Lower leg skin (tissue), 4 donors: ENCODE measurements around the gene ASIC1. TPM values are rescaled to one million over a fixed set of nuclear protein-coding genes. Genes with fewer than 3 reads are reported as not detected.

ENCODE experiments used
- DNase-seq, 2 donors: peaks; one replicate each; pipeline ENCODE4 v3.0.0-alpha.2; 2019; ENCODE audit warnings: low spot score in 2 of 2
- H3K4me3 ChIP-seq: fragments of 200-600 bp; sonication (generic); 2 replicates; pipeline ENCODE4 v1.5.1; 2017; ENCODE audit warnings: mild to moderate bottlenecking, low read depth; ENCODE audit not compliant: poor library complexity, severe bottlenecking
- POLR2A ChIP-seq, 2 donors: fragments of 450-650 bp; IDR thresholded peaks; one replicate each; pipeline ENCODE4 v1.6.1; 2016 to 2017; ENCODE audit warnings: antibody characterized with exemption in 2 of 2, mild to moderate bottlenecking in 1 of 2, moderate library complexity in 1 of 2
- WGBS, 2 donors: methylation state at CpG; one replicate each; pipeline ENCODE4 v1.1.5; 2018; 5-methylcytosine and 5-hydroxymethylcytosine counted together
- intact Hi-C: fragments of 100-400 bp; cut with DNase I; formaldehyde crosslinking; loops from one replicate; pipeline ENCODE4 v1.15.0; 2023; ENCODE audit warnings: low total_unique reads
- total RNA-seq, 4 donors: library from RNA; depleted of rRNA; stranded (reverse); fragments of >200 nt; gene quantifications; one replicate each; pipeline ENCODE4 v1.1.0, GENCODE V29; 2016
- TF ChIP-seq, protein P1 (sequence below), 3 donors: fragments of 450-650 bp; IDR thresholded peaks; one replicate each; pipeline ENCODE4 v1.5.1; 2016; ENCODE audit warnings: antibody characterized with exemption in 3 of 3, mild to moderate bottlenecking in 3 of 3, moderate library complexity in 2 of 3

The ASIC1 gene
- total RNA-seq, 4 donors from 2014 or later, result 0.25 to 1.4 (median 0.42) TPM

DNA sequence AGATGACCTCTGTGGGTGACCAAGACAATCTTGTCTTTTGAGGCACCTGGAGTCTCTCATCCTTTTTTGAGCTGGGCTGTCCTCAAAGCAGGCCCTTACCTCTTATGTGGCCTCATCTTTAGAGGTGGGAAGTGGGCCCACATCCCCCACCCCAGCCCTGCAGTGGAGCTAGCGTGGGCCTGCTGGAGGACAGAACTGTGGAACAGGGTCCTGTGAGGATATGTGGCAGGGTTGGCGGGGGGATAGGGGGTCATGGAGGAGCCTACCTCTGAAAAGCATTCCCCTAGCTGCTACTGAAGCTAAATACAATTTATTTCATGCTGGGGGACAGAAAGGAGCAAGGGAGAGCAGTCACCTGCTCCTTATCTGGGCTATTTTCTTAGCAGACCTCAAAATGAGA, 46.0 kb downstream of the ASIC1 start:
- WGBS, 2 donors, result 95 to 97% methylated on average over 2 of the region's 2 CpGs
- no peak overlapping the region for H3K4me3 ChIP-seq
- no peak for DNase-seq
- TF ChIP-seq POLR2A (IDR thresholded peaks at IDR 0.05), result no peak
- TF ChIP-seq, protein P1, sequence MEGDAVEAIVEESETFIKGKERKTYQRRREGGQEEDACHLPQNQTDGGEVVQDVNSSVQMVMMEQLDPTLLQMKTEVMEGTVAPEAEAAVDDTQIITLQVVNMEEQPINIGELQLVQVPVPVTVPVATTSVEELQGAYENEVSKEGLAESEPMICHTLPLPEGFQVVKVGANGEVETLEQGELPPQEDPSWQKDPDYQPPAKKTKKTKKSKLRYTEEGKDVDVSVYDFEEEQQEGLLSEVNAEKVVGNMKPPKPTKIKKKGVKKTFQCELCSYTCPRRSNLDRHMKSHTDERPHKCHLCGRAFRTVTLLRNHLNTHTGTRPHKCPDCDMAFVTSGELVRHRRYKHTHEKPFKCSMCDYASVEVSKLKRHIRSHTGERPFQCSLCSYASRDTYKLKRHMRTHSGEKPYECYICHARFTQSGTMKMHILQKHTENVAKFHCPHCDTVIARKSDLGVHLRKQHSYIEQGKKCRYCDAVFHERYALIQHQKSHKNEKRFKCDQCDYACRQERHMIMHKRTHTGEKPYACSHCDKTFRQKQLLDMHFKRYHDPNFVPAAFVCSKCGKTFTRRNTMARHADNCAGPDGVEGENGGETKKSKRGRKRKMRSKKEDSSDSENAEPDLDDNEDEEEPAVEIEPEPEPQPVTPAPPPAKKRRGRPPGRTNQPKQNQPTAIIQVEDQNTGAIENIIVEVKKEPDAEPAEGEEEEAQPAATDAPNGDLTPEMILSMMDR (IDR thresholded peaks at IDR 0.05), result no peak
- intact Hi-C loops, result no loop called here

DNA sequence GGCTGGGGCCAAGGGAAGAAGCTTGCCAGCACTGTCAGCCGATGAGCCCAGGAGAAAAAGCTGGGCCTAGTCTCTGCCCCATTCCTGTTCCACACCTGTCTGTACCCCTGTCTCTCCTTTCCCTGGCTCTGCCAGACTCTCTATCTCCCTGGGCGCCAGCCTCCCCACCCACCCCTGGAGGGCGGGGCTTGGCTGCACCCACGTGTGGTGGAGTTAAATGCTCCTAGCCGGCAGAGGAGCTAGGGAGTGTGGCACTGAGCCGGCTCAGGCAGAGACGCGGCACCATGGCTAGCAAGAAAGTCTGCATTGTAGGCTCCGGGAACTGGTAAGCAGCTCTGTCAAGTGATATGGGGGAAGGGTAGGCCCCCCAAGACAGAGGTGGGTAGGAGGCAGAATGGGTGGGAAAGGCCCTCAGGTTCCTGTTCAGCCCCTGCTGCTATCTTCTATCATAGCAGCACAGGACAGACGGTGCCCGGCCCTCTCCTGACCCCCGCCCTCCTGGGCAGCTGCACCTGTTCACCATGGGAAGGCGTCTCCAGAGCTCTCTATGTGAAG, 46.4 kb downstream of the ASIC1 start, which contains the start of gene GPD1:
Gene GPD1 (plus strand): TSS at position 242 of the 555 bp plus-strand sequence. CDS start 43 bp downstream, at position 285.
- TF ChIP-seq, protein P1 (IDR thresholded peaks at IDR 0.05), result no peak
- TF ChIP-seq POLR2A (IDR thresholded peaks at IDR 0.05), result no peak
- intact Hi-C loops, result no loop called here
- H3K4me3 ChIP-seq, result no peak within 1 kb of the TSS
- 19 to 26% methylated on average over 11 to 13 of the region's 13 CpGs for WGBS, 2 donors
- DNase-seq, result no peak

DNA sequence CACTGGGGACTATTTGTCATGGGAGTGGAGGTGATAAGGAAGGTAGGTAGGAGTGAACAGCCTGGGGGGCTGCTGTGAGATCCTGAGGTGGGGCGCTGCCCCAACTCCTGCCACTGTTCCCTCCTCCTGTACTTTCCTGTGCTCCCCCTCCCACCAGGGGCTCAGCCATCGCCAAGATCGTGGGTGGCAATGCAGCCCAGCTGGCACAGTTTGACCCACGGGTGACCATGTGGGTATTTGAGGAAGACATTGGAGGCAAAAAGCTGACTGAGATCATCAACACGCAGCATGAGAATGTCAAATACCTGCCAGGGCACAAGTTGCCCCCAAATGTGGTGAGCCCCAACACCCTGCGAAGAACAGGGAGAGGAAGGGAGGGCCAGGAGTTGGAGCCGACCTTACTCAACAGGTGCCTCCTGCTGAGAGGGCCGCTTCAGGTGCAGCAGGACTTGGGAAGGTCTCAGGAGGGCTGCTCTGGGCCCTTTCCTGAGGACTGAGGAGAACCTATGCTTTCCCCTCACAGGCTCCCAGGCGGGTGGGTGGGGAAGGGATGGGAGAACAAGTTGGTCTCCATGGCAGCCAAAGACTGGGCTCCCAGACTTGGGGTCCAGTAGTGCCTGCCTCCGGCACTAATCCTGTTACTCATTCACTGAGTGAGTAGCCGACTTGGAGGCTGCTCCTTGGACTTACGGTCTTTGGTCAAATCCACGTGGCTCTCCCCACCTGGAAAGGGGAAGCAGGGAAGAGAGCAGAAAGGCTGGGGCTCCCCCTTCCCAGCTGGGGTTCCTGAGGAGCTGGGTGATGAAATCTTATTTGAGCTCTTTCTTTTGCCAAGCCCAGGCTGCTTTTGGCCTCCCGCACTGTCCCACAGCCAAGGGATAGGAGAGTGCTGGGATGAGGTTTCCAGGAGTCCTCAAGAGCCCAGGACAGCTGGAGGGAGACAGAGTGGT, 47.3 kb downstream of the ASIC1 start:
- H3K4me3 ChIP-seq, result no peak overlapping the region
- TF ChIP-seq POLR2A (IDR thresholded peaks at IDR 0.05), result no peak
- TF ChIP-seq, protein P1 (IDR thresholded peaks at IDR 0.05), result no peak
- intact Hi-C loops, result no loop called here
- DNase-seq, result no peak
- 79 to 87% methylated on average over 14 of the region's 14 CpGs for WGBS, 2 donors

- no peak overlapping the region for H3K4me3 ChIP-seq
- TF ChIP-seq POLR2A (IDR thresholded peaks at IDR 0.05), result no peak
- TF ChIP-seq, protein P1 (IDR thresholded peaks at IDR 0.05), result no peak
- no peak for DNase-seq
- WGBS, 2 donors, result 90 to 91% methylated on average over 12 of the region's 12 CpGs
- intact Hi-C loops, result no loop called here
Observed at GRCh38 chr12:50105913-50106450, 48.6 kb downstream of the ASIC1 start.

DNA sequence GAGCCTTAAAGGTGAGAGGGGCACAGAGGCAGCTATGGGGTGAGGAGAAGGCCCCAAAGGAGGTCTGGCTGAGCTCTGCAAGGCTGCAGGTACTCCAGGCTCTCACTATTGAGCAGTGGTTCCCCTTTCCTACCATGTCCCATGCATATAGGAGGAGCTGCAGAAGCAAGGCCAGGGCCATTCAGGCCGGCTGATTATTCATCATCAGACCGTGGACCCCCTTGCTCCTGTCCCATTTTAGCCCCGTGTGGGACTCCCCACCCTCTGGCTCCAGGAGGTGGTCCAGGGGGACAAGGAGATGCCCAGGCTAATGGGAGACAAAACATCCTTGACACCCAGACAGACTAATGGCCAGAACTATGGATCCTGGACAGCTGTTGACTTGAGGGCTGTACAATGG, 49.5 kb downstream of the ASIC1 start:
- TF ChIP-seq, protein P1 (IDR thresholded peaks at IDR 0.05), result no peak
- TF ChIP-seq POLR2A (IDR thresholded peaks at IDR 0.05), result no peak
- intact Hi-C loops, result no loop called here
- WGBS, 2 donors, result 83 to 84% methylated on average over 3 of the region's 3 CpGs
- no peak overlapping the region for H3K4me3 ChIP-seq
- DNase-seq, result no peak
